H4 (cell line): ENCODE measurements around the gene GALNT18. TPM values are rescaled to one million over a fixed set of nuclear protein-coding genes. Genes with fewer than 3 reads are reported as not detected.

Source experiments
- DNase-seq: peaks from one replicate; pipeline ENCODE4 v3.0.0-alpha.2; 2015; ENCODE audit warnings: low spot score
- total RNA-seq: library from RNA; depleted of rRNA; stranded (reverse); fragments of >200 nt; shearing (Covaris generic); gene quantifications from 2 replicates; pipeline ENCODE4 v1.2.3, GENCODE V29; 2014

GALNT18 gene
- total RNA-seq, 1 experiment from 2014 or later: 5.0 TPM

DNA sequence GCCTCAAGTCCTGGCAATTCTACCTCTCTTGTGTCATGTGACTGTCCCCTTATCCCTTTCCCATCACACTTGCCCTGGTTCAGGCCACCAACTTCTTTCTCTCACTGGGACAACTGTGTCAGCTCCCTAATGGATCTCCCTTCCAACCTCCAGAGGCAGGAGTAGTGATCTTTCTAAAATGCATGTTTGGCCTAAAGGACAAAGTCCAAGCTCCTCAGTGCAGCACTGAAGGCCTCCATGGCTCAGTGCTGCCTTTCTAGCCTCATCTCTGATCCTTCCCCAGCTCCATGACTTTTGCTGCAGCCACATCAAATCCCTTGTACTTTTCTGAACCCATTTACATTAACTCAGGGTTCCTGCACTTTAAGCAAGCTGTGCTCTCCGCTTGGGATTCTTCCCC is 349.6 kb downstream of the GALNT18 start:
- DNase-seq: no peak

DNA sequence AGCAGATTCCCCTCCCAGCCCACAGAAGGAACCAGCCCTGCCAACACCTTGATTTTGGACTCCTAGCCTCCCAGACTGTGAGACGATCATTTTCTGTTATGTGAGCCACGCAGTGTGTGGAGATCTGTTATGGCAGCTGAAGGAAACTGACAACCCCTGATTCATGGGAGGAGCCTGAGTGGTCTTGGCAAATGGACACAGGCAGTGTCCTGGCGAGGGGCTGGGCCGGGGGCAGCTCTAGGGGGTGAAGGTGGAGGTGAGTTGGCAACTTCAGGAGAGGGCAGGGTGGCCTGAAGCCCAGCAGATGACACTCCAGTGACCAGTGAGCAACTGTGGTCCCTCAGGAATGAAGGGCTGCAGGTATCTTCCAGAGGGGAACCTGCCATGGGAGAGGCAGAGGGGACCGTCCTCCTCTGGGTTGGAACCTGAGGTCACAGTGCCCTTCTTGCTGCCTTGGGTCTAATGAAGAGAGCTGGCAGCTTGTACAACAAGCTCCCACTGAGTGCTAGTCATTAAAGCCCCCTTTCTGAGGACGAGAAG is 351.5 kb downstream of the GALNT18 start:
- DNase-seq: no peak

DNA sequence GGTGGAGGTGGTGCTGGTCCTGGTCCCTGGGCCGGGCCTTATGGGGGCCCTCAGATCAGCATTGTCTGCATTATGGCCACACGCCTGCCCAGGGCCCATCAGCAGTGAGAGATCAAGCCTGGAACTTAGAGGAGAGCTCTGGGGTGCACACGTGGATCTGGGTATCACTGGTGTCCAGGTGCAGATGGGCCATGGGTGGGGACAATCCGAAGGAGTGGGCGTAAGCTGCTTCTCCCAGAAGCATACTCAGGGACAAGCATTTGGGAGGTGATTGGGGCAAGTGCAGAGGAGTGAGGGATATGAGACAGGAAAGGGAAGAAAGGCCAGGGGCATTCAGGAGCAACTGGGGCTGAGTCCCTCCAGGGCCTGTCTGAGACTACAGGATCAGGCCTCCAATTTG is 353.1 kb downstream of the GALNT18 start:
- no peak for DNase-seq

DNA sequence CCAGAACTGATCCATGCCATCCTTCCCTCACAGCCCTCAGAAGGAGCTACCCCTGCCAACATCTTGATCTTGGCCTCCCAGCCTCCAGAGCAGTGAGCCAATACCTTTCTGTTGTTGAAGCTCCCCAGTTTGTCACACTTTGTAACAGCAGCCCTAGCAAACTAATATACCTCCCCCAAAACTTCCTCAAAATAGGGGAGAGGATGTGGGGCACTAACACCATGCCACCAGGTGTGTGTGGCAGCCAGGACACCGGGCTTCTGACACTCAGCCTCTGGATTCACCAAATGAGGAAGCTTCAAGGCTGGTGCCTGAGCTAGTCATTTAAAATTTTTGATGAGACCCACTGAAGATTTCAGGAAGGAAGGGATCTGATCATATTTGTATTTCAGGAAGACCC is 353.7 kb downstream of the GALNT18 start:
- no peak for DNase-seq

DNA sequence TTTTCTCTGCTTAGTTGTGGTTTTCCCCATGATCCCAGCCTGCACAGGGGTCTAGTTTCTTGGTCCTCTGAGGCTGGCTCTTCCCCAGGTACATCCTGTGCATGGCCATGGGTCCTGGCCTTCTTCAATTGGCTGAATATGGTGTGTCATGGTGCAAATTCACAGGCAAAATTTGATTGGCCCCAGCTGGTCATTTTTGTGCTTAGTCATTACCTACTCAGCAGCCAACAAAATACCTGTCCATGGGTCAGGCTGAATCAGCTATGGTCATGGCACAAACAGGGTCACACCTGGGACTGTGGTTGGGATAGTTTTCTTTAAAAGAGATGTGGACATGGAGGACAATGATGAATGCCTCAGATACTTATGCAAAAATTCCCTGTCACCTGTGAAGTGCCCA is 354.5 kb downstream of the GALNT18 start:
- DNase-seq: no peak

DNA sequence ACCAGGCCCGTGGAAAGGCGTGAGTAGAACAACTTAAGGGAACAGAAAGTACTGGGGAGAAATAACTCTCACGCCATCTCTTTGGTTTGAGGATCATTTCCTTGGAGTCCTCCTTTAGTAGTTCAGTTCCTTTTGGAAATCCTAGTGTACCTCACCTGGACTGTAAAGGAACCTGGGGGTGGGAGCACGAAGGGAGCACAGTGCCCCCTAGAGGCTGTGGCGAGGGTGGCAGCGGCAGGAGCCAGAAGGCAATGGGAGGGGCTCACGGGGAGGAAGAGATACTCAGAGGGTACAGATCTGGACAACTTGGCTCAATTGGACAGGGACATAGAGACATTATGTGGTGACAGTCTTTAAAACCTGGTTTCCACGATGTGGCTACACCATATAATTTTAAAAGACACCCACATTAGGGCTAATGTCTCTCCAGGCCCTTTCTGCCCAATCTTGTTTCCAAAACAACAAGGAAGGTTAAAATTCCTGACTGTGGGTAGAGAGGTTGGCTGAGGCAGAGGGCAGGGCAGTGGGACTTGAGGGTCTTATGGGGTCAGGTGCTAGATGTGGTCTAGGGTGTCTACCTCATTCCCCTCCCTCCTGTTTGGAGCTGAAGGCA is 355.7 kb downstream of the GALNT18 start:
- peak; percentile 39 for DNase-seq

DNA sequence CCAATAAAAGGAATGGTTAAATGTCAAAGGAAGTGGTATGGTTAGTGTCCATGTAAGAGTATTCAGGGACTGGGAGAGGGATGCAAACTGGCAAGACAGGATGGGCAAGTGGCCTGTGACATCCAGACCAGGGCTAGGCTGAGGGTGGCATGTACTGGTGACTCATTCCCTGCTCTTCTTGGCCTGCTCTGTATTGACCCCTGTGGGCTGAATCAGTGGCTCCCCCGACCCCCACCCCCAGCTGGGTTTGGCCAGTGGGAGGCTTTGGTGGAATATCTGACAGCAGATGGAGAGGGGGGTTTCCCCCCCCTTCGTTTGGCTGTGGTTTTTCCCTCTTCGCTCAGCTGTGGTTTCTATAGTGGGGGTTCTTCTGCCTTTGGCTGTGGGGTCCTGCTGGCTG is 356.5 kb downstream of the GALNT18 start:
- no peak for DNase-seq

DNA sequence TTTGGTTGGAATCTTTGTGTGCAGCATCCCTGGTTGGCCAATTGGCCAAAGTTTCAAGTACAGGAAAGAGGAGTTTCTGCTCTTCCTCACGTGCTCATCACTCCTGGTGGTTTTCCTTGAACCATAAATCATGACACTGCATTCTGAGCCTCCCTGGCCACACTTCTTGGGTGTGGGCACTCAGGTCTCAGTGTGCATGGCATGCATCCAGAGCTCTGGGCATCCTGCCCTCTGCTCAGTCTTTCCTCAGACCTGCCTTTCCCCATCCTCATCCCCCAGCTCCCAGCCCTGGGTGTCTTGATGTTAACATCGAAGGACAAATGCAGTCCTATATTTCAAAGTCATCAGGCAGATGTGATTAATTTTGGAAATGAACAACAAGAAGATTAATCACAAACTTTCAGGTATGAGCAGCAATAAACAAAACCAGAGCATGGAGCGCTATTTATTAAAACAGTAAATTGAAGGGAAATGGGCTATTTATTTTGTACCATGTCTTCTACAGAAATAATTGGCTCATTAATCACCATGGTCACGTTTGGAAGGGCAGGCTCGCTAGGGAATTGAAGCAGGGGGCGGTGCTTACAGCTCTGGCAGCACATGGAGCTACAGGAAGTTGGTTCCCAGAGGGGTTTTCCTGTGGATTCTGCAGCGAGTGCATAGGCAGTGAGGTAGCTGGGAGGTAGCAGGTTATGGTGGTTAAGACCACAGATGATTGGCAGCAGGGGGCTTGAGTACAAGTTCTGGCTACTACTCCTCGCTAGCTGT is 358.4 kb downstream of the GALNT18 start:
- peak; percentile 41 for DNase-seq

DNA sequence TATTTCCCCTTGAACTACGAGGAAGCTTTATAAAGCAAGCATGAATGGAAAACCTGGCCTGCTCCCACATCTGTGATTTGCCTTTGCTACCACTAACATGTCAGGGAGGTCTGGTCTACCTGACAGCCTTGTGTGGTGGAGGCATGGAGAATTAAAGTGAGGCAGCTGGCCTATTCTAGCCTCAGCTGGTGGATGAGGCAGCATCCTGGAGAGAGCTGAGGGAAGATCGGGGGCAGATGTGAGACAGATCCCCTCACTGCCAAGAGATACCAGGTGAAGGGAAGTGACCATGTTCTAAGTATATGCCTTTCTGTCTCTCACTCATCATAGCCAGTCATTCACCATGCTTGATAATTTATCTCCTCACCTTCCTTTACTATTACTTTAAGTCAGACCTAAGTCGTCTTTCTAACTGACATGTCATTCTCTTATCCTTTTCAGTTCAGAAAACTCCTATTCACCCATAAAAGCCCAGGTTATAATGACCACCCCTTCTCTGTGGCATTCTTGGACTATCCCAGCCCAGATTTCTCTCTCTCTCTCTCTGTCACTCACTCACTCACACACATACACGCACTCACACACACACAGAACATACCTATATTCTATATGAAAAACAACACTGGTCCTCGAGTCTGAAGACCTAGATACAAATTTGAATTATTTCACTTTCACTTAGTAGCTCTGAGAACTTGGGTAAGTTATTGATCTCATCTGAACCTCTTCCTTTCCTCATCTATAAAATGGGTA is 359.5 kb downstream of the GALNT18 start:
- DNase-seq: no peak

DNA sequence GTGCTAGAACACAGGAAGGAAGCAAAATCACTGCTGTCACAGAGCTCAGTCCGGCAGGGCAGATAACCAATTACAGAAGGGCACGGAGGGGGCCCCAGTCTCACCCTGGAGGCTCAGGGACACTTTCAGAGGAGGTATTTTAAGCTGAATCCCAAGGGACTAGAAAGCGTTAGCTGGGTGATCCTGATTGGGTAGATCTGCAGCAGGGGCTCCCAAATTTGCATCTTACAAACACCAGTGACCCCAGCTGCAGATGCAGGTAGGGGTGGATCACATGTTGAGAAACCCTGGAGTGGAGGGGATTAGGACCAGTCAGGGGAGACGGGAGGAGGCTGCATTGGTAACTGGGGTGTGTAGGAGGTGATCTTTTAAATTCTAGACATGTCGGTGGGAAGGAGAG is 360.2 kb downstream of the GALNT18 start:
- DNase-seq: no peak

DNA sequence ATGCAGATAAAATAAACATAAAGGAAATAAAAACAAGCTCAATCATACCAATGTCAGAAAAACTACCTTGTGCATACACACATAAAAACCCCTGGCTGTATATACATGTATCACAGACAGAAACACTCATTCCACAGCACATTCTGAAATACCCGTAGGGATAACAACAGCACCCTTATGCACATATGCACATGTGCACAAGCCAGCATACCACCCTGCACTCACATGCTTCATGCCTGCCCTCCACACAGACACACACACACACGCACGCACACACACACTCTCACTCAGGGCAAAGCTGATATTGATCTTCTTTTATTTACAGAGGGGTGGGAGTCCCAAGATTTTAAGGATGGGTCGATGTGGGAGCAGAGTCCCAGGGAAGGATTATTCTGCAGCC is 360.9 kb downstream of the GALNT18 start:
- DNase-seq: no peak

DNA sequence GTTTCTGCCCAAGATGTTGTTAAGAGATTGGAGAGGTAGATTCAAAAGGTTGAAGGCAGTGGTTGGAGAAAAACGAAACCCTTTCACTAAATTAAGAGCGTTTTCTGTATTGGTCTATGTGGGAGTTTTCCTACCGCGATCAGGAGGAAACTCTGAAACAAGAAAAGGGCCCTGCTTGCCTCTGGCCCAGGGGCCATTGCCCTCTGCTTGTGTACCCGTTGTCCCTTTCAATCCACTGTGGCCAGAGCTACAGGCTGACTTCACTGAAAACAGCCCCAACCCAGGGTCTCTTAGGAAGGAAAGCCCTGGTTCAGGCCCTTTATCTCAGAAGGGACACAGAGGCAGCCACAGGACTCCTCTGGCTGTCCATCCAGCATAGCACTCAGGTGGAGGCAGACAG is 367.8 kb downstream of the GALNT18 start:
- no peak for DNase-seq

DNA sequence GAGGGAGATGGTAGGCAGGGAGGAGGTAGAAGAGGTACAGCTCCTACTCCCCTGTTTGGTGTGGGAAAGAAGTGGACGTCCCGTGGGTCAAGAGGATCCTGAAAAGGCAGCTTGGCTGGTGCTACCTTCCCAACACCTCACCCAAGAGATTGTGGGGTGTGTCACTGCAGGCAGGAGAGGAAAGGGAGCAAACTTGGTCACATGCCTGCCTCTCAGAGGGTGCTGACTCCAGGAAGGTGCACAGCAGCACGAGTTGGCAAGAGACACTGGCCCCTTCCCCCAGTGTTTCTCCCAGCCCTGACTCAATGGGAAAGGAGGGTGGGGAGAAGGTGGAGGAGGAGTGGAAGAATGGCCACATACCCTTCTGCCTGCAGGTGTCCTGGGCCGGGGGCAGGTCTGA is 368.3 kb downstream of the GALNT18 start:
- DNase-seq: no peak

DNA sequence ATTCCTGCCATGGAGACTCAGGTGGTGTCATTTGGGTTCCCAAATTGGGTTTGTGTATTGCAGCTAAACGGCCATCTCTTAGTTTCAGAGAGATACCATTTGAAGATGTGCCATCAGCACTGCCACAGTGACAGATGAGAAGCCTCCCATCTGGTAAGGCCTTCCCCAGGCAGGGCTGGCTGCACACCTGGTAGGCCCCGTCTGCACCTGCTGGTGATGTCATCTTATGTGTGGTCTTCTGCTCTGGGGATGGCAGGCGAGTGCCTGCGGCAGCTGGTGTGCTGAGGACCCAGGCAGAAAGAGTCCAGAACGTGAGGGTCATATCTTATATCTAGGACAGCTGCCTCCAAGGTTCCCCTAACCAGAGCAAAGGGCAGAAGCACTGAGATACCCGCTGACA is 369.4 kb downstream of the GALNT18 start:
- no peak for DNase-seq

DNA sequence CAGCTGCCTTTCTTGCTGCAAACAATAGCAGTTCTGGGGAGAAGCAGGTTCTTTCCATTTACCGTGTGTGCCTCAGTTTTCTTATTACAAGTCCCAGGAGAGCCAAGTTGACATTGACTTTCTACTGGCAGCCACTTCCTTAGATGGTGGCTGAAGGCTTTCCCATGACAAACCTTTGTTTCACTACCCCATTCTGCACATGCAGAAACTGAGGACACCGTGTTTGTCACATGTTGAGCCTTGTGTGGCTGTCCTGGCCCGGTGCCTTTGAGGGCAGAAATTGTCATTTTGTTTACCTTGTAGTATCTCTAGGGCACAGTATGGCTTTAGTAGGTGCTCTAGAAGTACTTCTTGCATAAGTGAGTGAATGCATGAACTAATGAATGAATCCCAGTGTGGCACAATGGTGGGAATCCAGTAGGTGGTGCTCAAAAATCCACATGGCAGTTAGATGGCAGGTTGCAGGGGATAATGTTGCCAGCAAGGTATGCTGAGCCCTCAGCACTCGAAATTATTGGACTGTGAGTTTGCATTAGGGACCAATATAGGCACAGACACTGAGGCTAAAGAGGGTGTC is 370.3 kb downstream of the GALNT18 start:
- no peak for DNase-seq

DNA sequence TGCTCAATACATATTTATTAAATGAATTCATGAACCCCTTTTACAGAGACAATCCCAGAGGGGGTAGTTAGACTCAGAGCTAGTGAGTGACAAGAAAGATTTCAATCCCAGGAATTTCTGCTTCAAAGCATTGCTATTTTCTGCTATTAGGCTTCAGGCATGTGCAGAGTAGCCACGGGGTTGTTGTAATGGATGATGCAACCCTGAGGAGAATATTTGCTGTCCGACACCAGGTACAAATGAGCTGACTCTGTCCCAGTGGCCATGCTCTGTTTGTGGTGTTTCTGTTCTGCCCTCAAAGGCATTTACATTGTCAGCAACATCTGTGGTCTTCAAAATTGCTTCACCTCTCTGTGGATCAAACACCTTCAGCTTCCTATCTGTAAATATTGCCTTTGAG is 371.3 kb downstream of the GALNT18 start:
- no peak for DNase-seq

DNA sequence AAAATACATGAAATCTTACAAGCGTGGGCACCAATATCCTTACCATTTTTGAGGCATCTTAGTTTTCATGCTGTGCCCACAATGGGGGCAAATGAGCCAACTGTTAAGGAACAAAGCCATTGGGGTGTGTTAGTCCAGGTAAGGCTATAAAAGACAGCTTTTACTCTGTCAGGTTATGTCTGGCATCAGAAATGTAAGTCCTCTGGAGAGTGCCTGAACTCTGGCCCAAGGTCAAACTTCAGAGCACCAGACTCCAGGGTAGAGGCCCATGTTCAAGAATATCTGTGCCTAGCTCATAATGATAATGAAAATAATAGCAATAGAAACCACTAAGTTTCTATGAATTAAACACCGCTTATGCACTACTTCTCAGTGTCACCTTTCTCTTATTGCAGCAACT is 374.2 kb downstream of the GALNT18 start:
- DNase-seq: no peak

DNA sequence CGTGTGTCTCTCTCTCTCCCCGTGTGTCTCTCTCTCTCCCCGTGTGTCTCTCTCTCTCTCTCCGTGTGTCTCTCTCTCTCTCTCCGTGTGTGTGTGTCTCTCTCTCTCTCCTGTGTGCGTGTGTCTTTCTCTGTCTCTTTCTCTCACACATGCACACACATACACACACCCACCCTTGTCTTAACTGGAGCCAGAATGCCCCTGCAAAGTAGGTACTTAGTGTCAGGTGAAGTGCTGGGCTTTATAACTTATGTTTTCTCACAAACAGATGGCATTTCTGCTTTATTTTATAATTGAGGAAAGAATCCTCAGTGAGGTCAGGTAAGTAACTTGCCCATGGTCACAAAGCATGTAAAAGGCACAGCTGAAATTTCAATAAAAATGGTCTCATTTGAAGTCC is 374.7 kb downstream of the GALNT18 start:
- no peak for DNase-seq

DNA sequence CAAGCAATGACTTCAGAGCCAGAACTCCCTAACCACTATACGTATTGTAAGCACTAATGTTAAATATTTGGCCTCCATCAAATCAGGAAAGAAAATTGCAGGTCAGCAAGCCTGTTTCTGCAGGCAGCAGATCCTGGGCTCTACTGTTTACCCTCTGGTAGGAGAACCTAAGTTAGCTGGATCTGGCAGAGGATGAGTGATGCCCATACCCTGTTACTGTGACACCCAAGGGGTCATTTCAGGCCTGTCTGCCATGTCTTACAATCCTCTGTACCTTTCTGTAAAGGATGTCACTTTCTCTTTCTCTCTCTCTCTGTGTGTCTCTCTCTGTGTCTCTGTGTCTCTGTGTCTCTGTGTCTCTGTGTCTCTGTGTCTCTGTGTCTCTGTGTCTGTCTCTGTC is 375.6 kb downstream of the GALNT18 start:
- DNase-seq: no peak

DNA sequence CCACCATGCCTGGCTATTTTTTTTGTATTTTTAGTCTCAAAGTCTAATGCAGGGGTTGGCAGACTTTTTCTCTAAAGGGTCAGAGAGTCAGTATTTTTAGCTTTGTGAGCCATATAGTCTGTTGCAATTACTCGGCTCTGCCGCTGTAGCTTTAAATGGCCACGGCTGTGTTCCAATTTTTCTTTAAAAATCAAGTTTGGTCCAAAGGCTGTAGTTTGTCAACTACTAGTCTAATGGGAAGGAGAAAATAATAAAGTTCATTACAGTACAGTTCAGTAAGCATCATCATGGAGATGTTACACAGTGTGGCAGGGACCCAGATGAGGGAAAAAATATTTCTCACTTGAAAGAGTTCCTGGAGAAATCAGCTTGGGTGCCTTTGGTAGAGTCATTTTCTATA is 376.4 kb downstream of the GALNT18 start:
- no peak for DNase-seq

DNA sequence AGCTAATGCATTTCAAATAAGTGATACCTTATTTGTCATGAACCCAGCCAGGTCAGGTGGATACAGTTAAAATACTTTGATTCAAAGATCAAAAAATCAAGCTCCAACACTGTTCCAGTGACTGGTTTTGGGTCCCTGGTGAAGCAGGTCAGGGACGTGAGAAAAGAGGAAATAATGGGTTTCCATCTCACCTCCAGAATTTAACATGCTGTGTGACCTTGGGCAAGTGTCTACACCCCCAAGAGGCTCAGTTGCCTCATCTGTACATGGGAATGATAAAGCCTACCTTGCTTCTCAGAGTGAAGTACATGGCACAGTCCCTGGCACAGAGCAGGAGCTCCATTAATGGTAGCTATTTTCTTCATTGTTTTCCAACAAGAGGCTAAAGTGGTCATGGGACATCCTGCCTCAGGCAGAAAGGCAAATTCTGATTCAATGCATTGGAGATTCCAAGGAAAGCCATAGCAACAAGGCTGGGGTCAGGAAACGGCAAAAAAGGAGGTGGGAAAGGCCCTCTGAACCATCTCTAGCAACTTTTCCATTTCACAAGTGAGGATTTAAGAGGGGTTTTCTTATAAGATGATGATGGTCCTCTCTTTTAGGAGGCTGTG is 377.2 kb downstream of the GALNT18 start:
- no peak for DNase-seq
